Naive thymus-derived CD4-positive, alpha-beta T cell (primary cell): ENCODE data around the gene FABP6. TPM values are rescaled to one million over a fixed set of nuclear protein-coding genes. Genes with fewer than 3 reads are reported as not detected.

ENCODE experiments used
- ATAC-seq: fragments of 150-1000 bp; cut with Tn5 transposase; 2 replicates; pipeline ENCODE4 v1.10.0; 2021; ENCODE audit warnings: mild to moderate bottlenecking, moderate library complexity
- CTCF ChIA-PET: fragments of 350-600 bp; sonication (Branson Sonifier 250); formaldehyde crosslinking; loops from one replicate; lab custom pipeline; 2021; ENCODE audit warnings: antibody characterized with exemption; lab: Charles Lee
- POLR2A ChIA-PET: fragments of 350-600 bp; sonication (Branson Sonifier 250); formaldehyde crosslinking; loops from one replicate; lab custom pipeline; 2021; ENCODE audit warnings: antibody characterized with exemption, inconsistent platforms; lab: Charles Lee
- DNase-seq, 9 donors: peaks; one replicate each; pipeline versions ENCODE4 v3.0.0 to v3.0.0-alpha.2; 2020 to 2022; ENCODE audit warnings: mixed read lengths in 1 of 9
- H3K27ac ChIP-seq: one replicate; pipeline ENCODE4 v1.7.0; 2013; ENCODE audit warnings: mild to moderate bottlenecking, low read depth, low read length, moderate library complexity
- H3K27me3 ChIP-seq, 2 donors: one replicate each; pipeline ENCODE4 v1.7.0; 2013; ENCODE audit warnings: low read length in 2 of 2, mild to moderate bottlenecking in 2 of 2, moderate library complexity in 2 of 2; ENCODE audit not compliant: control insufficient read depth in 2 of 2, insufficient read depth in 2 of 2
- H3K36me3 ChIP-seq, 3 experiments: 1 replicate in 2 of 3; 2 replicates in 1 of 3; pipeline ENCODE4 v1.7.0; 2013; ENCODE audit warnings: low read length in 3 of 3, mild to moderate bottlenecking in 3 of 3, moderate library complexity in 1 of 3; ENCODE audit not compliant: insufficient read depth in 3 of 3, control insufficient read depth in 2 of 3
- H3K4me1 ChIP-seq, 2 donors: one replicate each; pipeline ENCODE4 v1.7.0; 2013; ENCODE audit warnings: low read length in 2 of 2, mild to moderate bottlenecking in 2 of 2, moderate library complexity in 1 of 2; ENCODE audit not compliant: control insufficient read depth in 2 of 2, insufficient read depth in 2 of 2
- H3K4me3 ChIP-seq: 2 replicates; pipeline ENCODE4 v1.7.0; 2013; ENCODE audit warnings: mild to moderate bottlenecking, low read length
- H3K9me3 ChIP-seq, 3 experiments: 1 replicate in 2 of 3; 2 replicates in 1 of 3; pipeline ENCODE4 v1.7.0; 2013; ENCODE audit warnings: low read length in 3 of 3; ENCODE audit not compliant: control insufficient read depth in 2 of 3
- H3K27ac Mint-ChIP-seq, 9 donors: one replicate each; pipeline ENCODE4 v1.8.0; 2020 to 2022; ENCODE audit warnings: mixed read lengths in 9 of 9, mild to moderate bottlenecking in 8 of 9, moderate library complexity in 5 of 9, inconsistent platforms in 2 of 9
- H3K27me3 Mint-ChIP-seq, 5 donors: one replicate each; pipeline ENCODE4 v1.8.0; 2021 to 2022; ENCODE audit warnings: mixed read lengths in 5 of 5, mild to moderate bottlenecking in 1 of 5
- H3K36me3 Mint-ChIP-seq, 5 donors: one replicate each; pipeline ENCODE4 v1.8.0; 2020 to 2022; ENCODE audit warnings: mixed read lengths in 5 of 5, mild to moderate bottlenecking in 3 of 5, inconsistent platforms in 1 of 5
- H3K4me1 Mint-ChIP-seq, 7 donors: one replicate each; pipeline ENCODE4 v1.8.0; 2020 to 2022; ENCODE audit warnings: mixed read lengths in 7 of 7, mild to moderate bottlenecking in 3 of 7, inconsistent platforms in 1 of 7
- H3K4me3 Mint-ChIP-seq, 10 donors: one replicate each; pipeline ENCODE4 v1.8.0; 2020 to 2022; ENCODE audit warnings: mild to moderate bottlenecking in 10 of 10, mixed read lengths in 10 of 10, moderate library complexity in 6 of 10, inconsistent platforms in 2 of 10
- H3K9me3 Mint-ChIP-seq, 11 donors: one replicate each; pipeline ENCODE4 v1.8.0; 2020 to 2022; ENCODE audit warnings: mixed read lengths in 11 of 11, mild to moderate bottlenecking in 4 of 11, inconsistent platforms in 1 of 11, moderate library complexity in 1 of 11
- intact Hi-C, 2 donors: fragments of 100-400 bp; cut with micrococcal nuclease; formaldehyde crosslinking; loops; one replicate each; pipeline ENCODE4 v1.15.1; 2023
- polyA plus RNA-seq, 2 donors: library from polyadenylated mRNA; unstranded; fragments of 300-500 nt; fragmentation: Illumina TruSeq; gene quantifications; one replicate each; pipeline ENCODE4 v1.2.3, GENCODE V29; 2021
- total RNA-seq, 6 experiments: library from RNA in 5 of 6; stranded (reverse) in 5 of 6; gene quantifications; 1 replicate in 5 of 6; 2 replicates in 1 of 6; pipeline ENCODE4 v1.2.3 and lab custom pipeline; 2021 to 2026

FABP6 gene
- total and polyA plus RNA-seq, 7 experiments from 2014 or later = 0.60 TPM; not detected in 6

DNA sequence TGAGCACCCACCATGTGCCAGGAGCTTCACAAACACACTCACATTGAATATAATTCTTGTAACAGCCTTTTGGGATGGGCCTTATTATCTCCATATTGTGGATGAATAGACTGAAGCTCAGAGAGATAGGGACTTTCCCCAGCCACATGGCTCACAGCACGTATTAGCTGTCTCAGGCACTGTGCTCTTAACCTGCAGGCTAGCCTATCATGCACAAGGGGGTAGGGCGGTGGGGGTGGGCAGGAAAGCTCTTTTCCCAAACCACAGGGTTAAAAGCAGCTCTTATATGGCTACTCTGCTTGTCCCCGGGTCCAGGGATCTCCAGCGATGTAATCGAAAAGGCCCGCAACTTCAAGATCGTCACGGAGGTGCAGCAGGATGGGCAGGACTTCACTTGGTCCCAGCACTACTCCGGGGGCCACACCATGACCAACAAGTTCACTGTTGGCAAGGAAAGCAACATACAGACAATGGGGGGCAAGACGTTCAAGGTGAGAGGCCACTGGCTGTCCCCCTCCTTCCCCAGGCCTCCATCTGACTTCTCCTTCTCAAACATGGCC lies 2.6 kb downstream of the FABP6 start:
- Mint-ChIP-seq H3K36me3 (no peaks in the 10 kb centered on the region), H3K9me3 (no peaks in the 10 kb centered on the region), H3K27ac (no peak overlapping the region), H3K27me3 (no peaks in the 10 kb centered on the region), H3K4me1 (no peaks in the 10 kb centered on the region), H3K4me3 (no peak overlapping the region)
- H3K36me3 ChIP-seq = no peaks in the 10 kb centered on the region
- H3K4me3 ChIP-seq = no peak overlapping the region
- no peaks in the 10 kb centered on the region for H3K27me3 ChIP-seq
- H3K27ac ChIP-seq = no peak overlapping the region
- ATAC-seq (no peak), DNase-seq (no peak)
- ChIA-PET POLR2A (no interaction called here), CTCF (interaction anchor here (0.8 kb wide), 1 partner anchor 111 kb away, joined by 3 read pairs; no protein-coding TSS in a partner anchor)
- H3K9me3 ChIP-seq = no peaks in the 10 kb centered on the region
- intact Hi-C loops = no loop called here
- H3K4me1 ChIP-seq = no peaks in the 10 kb centered on the region

DNA sequence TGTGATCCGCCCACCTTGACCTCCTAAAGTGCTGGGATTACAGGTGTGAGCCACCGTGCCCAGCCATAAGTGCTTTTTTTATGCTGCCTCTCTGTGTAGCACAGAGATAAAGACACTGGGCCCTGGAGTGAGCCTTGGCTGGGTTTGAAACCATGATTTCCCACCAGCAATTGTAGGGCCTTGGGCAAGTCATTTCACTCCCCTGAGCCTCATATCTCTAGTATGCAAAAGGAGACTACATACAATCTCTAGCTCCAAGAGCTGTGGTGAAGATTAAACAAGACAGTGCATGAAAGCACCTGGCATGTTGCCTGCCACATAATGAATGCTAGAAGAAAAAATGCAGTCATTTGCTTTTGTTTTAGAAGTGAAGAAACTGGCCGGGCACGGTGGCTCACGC lies 3.9 kb downstream of the FABP6 start:
- no peaks in the 10 kb centered on the region for H3K27me3 ChIP-seq
- POLR2A ChIA-PET = interaction anchor here (0.6 kb wide), 1 partner anchor 423 kb away, joined by 3 read pairs; no protein-coding TSS in a partner anchor
- Mint-ChIP-seq H3K27me3 (peaks cover 0 to under 1% (median 0%) of the 10 kb centered on the region in 5 donors), H3K4me1 (no peaks in the 10 kb centered on the region), H3K36me3 (no peaks in the 10 kb centered on the region), H3K9me3 (no peaks in the 10 kb centered on the region), H3K4me3 (no peak overlapping the region), H3K27ac (no peak overlapping the region)
- intact Hi-C loops = no loop called here
- H3K9me3 ChIP-seq = no peaks in the 10 kb centered on the region
- H3K27ac ChIP-seq = no peak overlapping the region
- no peaks in the 10 kb centered on the region for H3K4me1 ChIP-seq
- no peak for DNase-seq
- no peak overlapping the region for H3K4me3 ChIP-seq
- no peaks in the 10 kb centered on the region for H3K36me3 ChIP-seq
- CTCF ChIA-PET = interaction anchor here (0.8 kb wide), 1 partner anchor 11 kb away, joined by 4 read pairs; no protein-coding TSS in a partner anchor
- ATAC-seq = no peak

DNA sequence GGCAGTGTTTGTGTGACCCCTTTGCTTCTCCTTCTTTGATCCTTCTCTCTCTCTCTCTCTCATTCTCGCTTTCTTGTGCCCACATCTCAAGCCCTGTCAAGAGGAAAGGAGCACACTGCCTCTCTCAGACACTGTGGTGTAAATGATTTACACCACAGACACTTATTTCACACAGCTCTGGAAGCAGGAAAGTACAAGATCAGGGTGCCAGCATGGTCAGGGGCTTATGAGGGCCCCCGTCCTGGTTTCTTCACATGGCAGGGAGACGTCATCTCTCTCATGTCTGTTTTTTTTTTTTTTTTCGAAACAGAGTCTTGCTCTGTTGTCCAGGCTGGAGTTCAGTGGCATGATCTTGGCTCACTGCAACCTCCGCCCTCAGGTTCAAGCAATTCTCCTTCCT lies 6.4 kb downstream of the FABP6 start:
- Mint-ChIP-seq H3K36me3 (no peaks in the 10 kb centered on the region), H3K9me3 (no peaks in the 10 kb centered on the region), H3K4me3 (no peak overlapping the region), H3K27me3 (peaks cover 0 to 6% (median 0%) of the 10 kb centered on the region in 5 donors), H3K4me1 (no peaks in the 10 kb centered on the region), H3K27ac (no peak overlapping the region)
- Histone ChIP-seq H3K36me3 (no peaks in the 10 kb centered on the region), H3K4me1 (no peaks in the 10 kb centered on the region), H3K27me3 (no peaks in the 10 kb centered on the region), H3K27ac (no peak overlapping the region), H3K4me3 (no peak overlapping the region), H3K9me3 (no peaks in the 10 kb centered on the region)
- intact Hi-C loops = no loop called here
- ChIA-PET CTCF (no interaction called here), POLR2A (no interaction called here)
- ATAC-seq (no peak), DNase-seq (no peak)

DNA sequence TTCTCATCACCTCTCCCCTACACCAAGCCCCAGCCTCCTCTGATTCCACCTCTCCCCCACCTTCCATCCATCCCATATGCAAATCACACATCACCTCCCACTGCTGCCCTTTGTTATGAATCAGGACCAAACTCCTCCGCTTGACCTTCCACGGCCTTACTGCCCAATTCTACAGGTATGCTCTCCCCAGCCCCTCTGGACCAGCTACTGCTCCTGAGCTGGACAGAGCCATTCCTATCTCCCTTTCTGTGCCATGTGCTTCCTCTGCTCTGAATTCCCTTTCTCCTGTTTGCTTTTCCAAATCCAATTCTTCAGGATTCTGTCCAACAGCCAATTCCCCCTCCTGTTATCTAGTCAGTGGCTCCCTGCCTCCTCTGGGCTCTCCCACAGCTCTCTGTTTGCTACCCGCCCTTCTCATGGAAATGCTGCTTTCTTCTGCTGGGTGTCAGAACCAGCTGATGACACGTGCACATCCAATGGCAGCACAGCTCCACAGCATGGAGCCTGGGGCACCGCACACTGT lies 8.3 kb downstream of the FABP6 start:
- Mint-ChIP-seq H3K27ac (no peak overlapping the region), H3K4me3 (no peak overlapping the region), H3K4me1 (no peaks in the 10 kb centered on the region), H3K27me3 (peaks cover 0 to 6% (median 0%) of the 10 kb centered on the region in 5 donors), H3K9me3 (no peaks in the 10 kb centered on the region), H3K36me3 (no peaks in the 10 kb centered on the region)
- Histone ChIP-seq H3K4me1 (no peaks in the 10 kb centered on the region), H3K4me3 (no peak overlapping the region), H3K9me3 (no peaks in the 10 kb centered on the region), H3K36me3 (no peaks in the 10 kb centered on the region), H3K27me3 (no peaks in the 10 kb centered on the region), H3K27ac (no peak overlapping the region)
- ChIA-PET POLR2A (no interaction called here), CTCF (no interaction called here)
- no peak for DNase-seq
- no peak for ATAC-seq
- intact Hi-C loops = no loop called here

DNA sequence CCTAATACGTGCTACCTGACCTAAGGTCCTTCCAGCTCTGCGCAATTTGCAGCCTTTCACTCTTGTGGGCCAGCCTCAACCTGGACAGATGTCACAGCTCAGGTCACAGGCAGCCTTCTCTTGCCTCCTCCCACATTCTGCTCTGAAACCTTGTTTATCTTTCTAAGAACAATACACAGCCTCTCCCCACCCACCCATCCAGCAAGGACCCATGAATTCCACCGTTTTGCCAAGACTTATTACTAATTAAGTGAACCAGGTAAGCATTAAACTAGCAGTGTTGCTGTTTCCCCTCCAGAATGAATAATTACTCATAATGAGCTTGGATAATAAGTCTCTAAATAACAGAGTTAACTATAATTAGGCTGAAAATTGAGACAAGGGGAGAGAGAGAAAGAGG lies 11.0 kb downstream of the FABP6 start:
- H3K4me1 ChIP-seq = no peaks in the 10 kb centered on the region
- H3K27me3 ChIP-seq = no peaks in the 10 kb centered on the region
- DNase-seq (no peak), ATAC-seq (no peak)
- H3K36me3 ChIP-seq = no peaks in the 10 kb centered on the region
- Mint-ChIP-seq H3K4me3 (no peak overlapping the region), H3K27ac (no peak overlapping the region), H3K4me1 (no peaks in the 10 kb centered on the region), H3K27me3 (peaks cover 0 to 6% (median 0%) of the 10 kb centered on the region in 5 donors), H3K9me3 (no peaks in the 10 kb centered on the region), H3K36me3 (no peaks in the 10 kb centered on the region)
- no peak overlapping the region for H3K27ac ChIP-seq
- intact Hi-C loops = no loop called here
- no peaks in the 10 kb centered on the region for H3K9me3 ChIP-seq
- ChIA-PET CTCF (no interaction called here), POLR2A (no interaction called here)
- H3K4me3 ChIP-seq = no peak overlapping the region

DNA sequence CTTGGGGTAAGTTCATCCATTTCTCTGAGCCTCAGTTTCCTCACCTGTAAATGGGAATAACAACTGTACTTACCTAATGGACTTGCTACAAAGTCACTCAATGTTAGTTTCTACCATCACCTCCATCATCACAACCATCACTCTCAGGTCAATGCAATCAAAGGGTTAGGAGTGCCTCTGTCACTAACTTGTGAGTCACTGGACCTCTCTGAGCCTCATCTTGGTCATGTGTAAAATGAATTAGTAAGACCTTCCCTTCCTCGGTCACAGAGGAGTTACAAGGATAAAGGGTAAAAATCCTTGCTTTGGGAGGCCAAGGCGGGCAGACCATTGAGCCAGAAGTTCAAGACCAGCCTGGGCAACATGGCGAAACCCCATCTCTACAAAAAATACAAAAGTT lies 12.8 kb downstream of the FABP6 start:
- no peaks in the 10 kb centered on the region for H3K36me3 Mint-ChIP-seq
- H3K27ac ChIP-seq = no peak overlapping the region
- no peak overlapping the region for H3K4me3 Mint-ChIP-seq
- H3K4me1 ChIP-seq = no peaks in the 10 kb centered on the region
- no peaks in the 10 kb centered on the region for H3K36me3 ChIP-seq
- peaks cover 0 to 6% (median 0%) of the 10 kb centered on the region in 5 donors for H3K27me3 Mint-ChIP-seq
- no peaks in the 10 kb centered on the region for H3K9me3 ChIP-seq
- H3K27ac Mint-ChIP-seq = no peak overlapping the region
- H3K9me3 Mint-ChIP-seq = peaks cover 0 to 1% (median 0%) of the 10 kb centered on the region in 11 donors
- POLR2A ChIA-PET = no interaction called here
- no peak for DNase-seq
- no peak for ATAC-seq
- no peaks in the 10 kb centered on the region for H3K4me1 Mint-ChIP-seq
- intact Hi-C loops = no loop called here
- CTCF ChIA-PET = no interaction called here
- H3K27me3 ChIP-seq = no peaks in the 10 kb centered on the region
- H3K4me3 ChIP-seq = no peak overlapping the region

DNA sequence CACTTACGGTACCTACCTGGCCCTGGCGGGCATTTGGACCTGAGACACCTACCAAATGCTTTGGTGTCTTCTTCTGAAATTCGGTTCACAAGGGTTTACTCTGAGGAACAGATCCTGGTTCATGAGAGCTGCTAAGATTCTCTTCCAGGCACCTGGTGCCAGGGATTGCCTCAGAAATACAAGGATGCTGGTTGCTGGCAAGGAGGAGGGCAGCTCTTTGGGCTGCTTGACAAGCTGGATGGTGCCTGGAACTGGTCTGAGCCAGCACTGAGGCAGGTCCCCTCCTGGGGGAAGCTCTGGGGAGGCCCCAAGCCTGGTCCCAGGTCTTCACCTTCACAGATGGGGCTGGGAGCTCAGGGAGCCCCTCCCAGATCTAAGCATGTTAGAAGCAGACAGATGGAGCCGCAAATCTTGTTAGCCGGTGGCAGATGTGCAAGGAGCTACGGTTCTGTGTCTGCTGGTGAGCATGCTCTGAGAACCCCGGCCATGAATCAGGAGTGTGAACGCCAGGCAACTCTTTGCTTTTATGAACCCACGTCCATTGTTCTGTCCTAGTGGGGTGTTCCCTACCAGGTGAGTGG lies 16.3 kb downstream of the FABP6 start:
- ATAC-seq = no peak
- no peaks in the 10 kb centered on the region for H3K36me3 Mint-ChIP-seq
- ChIA-PET POLR2A (interaction anchor here (0.6 kb wide), 1 partner anchor 23 kb away, joined by 3 read pairs; no protein-coding TSS in a partner anchor), CTCF (no interaction called here)
- Histone ChIP-seq H3K27ac (no peak overlapping the region), H3K36me3 (no peaks in the 10 kb centered on the region), H3K4me1 (no peaks in the 10 kb centered on the region), H3K27me3 (no peaks in the 10 kb centered on the region), H3K9me3 (no peaks in the 10 kb centered on the region), H3K4me3 (no peak overlapping the region)
- no peak for DNase-seq
- intact Hi-C loops = no loop called here
- no peaks in the 10 kb centered on the region for H3K27me3 Mint-ChIP-seq
- H3K4me1 Mint-ChIP-seq = no peaks in the 10 kb centered on the region
- H3K4me3 Mint-ChIP-seq = no peak overlapping the region
- peaks cover 0 to 1% (median 0%) of the 10 kb centered on the region in 11 donors for H3K9me3 Mint-ChIP-seq
- no peak overlapping the region for H3K27ac Mint-ChIP-seq
